Right ventricle myocardium inferior (tissue), 1 donor: ENCODE results near the gene PMVK. TPM values are rescaled to one million over a fixed set of nuclear protein-coding genes. Genes with fewer than 3 reads are reported as not detected.

Source experiments
- ATAC-seq: fragments of 200-7000 bp; cut with Tn5 transposase; one replicate; pipeline ENCODE4 v1.9.1; 2020; ENCODE audit warnings: mild to moderate bottlenecking, moderate library complexity
- DNase-seq: peaks from one replicate; pipeline ENCODE4 v3.0.0; 2021; ENCODE audit errors: missing footprints
- intact Hi-C: fragments of 100-400 bp; cut with DNase I; formaldehyde crosslinking; loops from one replicate; pipeline ENCODE4 v1.11.0; 2022
- total RNA-seq: library from RNA; stranded (reverse); fragmentation: NEBNext Ultra II Directional; extraction: Animal tissue kit (Norgen Biotek cat#: 25700); gene quantifications from one replicate; pipeline ENCODE4 v1.2.1, GENCODE V29; 2021
- donor health status: DM: no; HTN: yes; CAD: no; lungs with severe emphysema.

The PMVK gene
- total RNA-seq, 1 donor from 2014 or later: 71.1 TPM

DNA sequence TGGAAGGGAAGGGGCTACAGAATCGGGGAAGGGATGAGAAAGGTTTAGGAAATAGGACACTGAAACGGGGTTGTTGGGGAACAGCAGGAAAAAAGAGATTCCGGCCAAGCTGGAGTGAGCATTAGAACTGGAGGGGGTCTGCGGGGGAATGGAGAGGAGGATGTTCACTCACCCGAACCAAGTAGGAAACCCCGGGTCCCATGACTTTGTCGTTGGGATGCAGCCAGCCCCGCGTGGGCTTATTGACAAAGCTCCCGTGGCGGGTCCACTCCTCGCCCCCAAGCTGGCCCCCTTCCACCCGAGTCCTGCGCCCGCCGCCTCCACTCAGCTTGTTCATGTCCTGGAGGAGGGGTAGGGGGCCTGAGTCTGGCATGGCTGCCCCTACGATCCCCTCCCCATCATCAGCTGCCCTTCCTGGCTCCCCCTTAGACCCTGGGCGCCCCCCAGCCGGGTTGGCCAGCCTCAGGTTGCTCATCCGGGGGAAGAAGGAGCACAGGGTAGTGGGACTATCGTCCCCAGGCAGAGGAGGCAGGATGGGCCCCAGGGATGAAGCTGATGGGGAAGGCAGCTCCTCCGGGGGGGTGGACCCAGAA lies 33.4 kb upstream of the PMVK start:
- no peak for ATAC-seq
- intact Hi-C loops: loop anchor here (2.0 to 5.0 kb wide), 3 partner anchors 33 to 81 kb away; partner anchors contain the start of genes ADAM15 and PMVK
- no peak for DNase-seq

DNA sequence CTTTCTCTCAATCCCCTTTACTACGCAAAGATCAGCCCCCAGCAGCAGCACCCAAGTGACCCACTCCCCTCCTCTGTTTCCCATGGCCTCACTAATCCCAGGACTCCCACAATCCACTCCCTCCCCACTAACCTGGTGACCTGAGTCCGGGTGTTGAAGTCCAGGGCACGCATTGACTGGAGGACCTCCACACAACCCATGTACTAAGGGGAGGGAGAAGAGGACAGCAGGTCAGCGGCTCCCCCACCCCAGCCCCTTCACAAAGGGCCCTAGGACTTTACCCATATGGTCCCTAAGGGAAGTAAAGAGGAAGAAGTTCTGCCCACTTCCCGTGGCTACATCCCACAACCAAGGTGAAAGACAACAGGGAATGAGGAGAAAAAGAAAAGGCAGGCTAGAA lies 32.7 kb upstream of the PMVK start:
- intact Hi-C loops: no loop called here
- ATAC-seq: no peak
- no peak for DNase-seq

GRCh38 chr1:154968731-154969130 lies 32.2 kb upstream of the PMVK start:
- ATAC-seq (no peak), DNase-seq (no peak)
- intact Hi-C loops: no loop called here

DNA sequence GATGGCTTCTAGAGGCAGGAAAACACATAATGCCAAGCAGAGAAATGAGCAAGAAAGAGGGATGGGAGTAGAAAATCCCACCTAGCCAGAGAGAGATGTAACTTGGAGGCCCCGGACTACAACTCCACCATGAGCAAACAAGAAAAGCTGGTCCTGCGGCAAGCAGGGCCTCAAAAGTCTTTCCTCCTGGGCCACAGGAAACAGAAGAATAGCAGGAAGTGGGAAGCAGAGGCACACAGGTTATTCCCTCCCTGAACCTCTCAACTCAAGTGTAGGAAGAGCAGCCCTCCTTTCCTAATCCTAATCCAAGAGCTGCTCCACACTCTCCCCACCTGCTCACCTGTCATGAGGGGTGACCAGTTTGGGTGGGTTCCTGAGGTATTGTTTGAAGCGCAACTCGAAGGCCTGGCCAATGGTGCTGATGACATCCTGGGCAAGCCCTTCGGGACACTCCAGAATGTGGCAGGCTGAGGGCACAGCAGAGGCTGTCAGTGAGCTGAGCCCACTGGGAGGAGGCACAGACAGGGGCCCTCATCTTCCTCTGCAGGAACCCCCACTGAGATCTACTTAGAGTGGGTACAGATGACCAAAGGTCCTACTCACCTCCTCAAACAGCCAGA lies 30.9 kb upstream of the PMVK start:
- no peak for DNase-seq
- intact Hi-C loops: no loop called here
- no peak for ATAC-seq

- intact Hi-C loops: no loop called here
- ATAC-seq (no peak), DNase-seq (no peak)
Measured at GRCh38 chr1:154966111-154966510, 29.6 kb upstream of the PMVK start.

DNA sequence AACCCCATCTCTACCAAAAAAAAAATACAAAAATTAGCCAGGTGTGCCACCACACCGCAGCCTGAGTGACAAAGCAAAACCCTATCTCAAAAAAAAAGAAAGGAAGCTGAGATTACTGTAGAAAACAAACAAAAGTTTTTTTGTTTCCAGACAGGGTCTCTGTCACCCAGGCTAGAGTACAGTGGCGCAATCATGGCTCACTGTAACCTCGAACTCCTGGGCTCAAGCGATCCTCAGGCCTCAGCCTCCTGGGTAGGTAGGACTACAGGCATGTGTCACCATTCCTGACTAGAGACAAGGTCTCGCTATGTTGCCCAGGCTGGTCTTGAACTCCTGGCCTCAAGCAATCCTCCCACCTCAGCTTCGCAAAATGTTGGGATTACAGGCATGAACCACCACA lies 27.8 kb upstream of the PMVK start:
- DNase-seq: peak; percentile 6

DNA sequence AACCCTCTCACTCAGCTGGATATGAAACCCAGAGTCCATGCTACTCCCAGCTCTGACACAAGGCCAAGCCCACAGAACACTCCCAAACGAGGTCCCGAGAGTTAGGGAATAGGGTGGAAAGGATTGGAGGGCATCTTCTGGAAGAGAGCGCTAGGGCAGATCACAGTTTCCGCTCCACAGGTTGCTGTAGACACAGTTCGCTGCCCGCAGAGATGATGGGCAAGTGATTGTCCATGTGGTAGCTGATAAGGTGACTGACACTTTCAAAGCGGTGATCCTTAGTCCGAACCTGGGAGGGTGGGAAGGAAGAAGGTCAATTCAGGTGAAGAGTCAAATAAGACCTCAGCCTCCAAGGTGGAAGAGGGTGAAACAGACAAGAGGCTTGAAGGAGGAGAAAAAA lies 27.1 kb upstream of the PMVK start:
- intact Hi-C loops: loop anchor here (5.0 kb wide), 2 partner anchors 39 to 99 kb away; partner anchors contain the start of genes EFNA4 and ZBTB7B
- ATAC-seq (no peak), DNase-seq (peak; percentile 60)

More for the DNA sequence above, 27.8 kb upstream of the PMVK start:
- intact Hi-C loops: loop anchor here (5.0 kb wide), 2 partner anchors 38 to 98 kb away; partner anchors contain the start of genes EFNA4 and ZBTB7B
- ATAC-seq: no peak

DNA sequence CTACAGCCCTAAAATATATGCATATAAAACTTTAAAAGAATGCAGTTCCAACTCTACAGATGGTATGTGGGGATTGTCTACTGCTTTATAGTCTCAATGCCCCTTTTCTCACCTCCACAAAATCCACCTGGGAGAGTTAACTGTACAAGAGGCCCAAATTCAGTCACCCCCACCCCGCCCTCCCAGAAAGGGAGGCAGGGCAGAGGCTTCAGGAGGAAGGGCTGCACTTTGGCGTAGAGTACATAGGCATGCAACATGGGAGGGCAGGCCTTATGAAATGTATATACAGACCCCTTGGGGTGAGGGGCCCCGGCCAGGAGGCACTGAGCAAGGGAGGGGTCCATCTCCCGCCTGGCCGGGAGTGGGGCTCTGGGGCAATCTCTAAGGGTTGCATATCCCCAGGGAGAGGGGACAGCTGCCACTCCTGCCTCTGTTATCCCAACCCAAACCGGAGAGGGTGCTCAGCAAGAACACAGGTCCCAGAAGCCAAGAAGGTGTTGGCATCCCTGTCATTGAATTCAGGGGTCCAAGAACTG lies 26.3 kb upstream of the PMVK start:
- peak; percentile 64 for DNase-seq

GRCh38 chr1:154962156-154962749 lies 25.7 kb upstream of the PMVK start:
- peak; percentile 15 for ATAC-seq
- intact Hi-C loops: loop anchor here (5.0 kb wide), 2 partner anchors 40 to 100 kb away; partner anchors contain the start of genes EFNA4 and ZBTB7B
- peak; percentile 60 for DNase-seq

More for the DNA sequence above, 26.3 kb upstream of the PMVK start:
- ATAC-seq: no peak
- intact Hi-C loops: loop anchor here (5.0 kb wide), 2 partner anchors 39 to 99 kb away; partner anchors contain the start of genes EFNA4 and ZBTB7B

GRCh38 chr1:154961207-154962155 lies 25.0 kb upstream of the PMVK start, which contains the start of gene PYGO2:
Gene PYGO2, minus strand, starts transcription at chr1:154961782. Its CDS starts 206 bp downstream, at chr1:154961576.
- intact Hi-C loops: loop anchor here (5.0 kb wide), 2 partner anchors 41 to 101 kb away; partner anchors contain the start of genes EFNA4 and ZBTB7B
- peak; percentile 87 for ATAC-seq
- peak; percentile 93 for DNase-seq

- intact Hi-C loops: loop anchor here (5.0 kb wide), 2 partner anchors 42 to 102 kb away; partner anchors contain the start of genes EFNA4 and ZBTB7B
- DNase-seq (peak; percentile 2), ATAC-seq (no peak)
Measured at GRCh38 chr1:154960446-154961136, 24.1 kb upstream of the PMVK start.

- ATAC-seq (no peak), DNase-seq (peak; percentile 4)
- intact Hi-C loops: no loop called here
Measured at GRCh38 chr1:154959426-154959780, 22.9 kb upstream of the PMVK start.

GRCh38 chr1:154958681-154959425 lies 22.3 kb upstream of the PMVK start:
- intact Hi-C loops: no loop called here
- ATAC-seq (no peak), DNase-seq (peak; percentile 42)

GRCh38 chr1:154958036-154958435 lies 21.5 kb upstream of the PMVK start:
- intact Hi-C loops: no loop called here
- ATAC-seq: no peak
- DNase-seq: no peak

DNA sequence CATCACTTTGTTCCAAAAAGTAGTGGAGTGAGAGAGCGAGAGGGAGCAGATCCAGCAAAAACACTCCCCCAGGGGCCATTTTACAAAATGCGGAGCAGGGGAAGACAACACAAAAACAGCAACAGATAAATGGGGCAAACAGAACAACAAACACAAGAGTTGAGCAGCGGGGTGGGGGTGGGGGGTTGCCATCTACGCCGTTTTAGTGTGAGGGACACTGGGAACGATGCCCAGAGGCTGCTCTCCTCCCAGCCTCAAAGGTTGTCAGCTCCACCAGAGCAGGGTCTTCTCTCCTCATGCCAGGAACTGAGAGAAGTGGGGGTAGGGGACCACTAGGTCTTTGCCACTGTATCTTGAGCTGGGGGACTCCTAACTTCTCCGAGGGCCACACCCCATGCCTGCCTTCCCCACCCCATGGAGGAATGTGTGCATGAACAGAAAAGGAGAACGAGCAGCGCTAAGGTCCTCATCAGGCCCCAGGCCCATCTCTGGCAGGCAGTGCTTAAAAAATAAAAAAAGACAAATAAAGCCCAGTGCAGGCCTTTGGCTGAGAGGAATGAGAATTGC lies 20.7 kb upstream of the PMVK start:
- peak; percentile 23 for DNase-seq
- intact Hi-C loops: no loop called here
- ATAC-seq: no peak

DNA sequence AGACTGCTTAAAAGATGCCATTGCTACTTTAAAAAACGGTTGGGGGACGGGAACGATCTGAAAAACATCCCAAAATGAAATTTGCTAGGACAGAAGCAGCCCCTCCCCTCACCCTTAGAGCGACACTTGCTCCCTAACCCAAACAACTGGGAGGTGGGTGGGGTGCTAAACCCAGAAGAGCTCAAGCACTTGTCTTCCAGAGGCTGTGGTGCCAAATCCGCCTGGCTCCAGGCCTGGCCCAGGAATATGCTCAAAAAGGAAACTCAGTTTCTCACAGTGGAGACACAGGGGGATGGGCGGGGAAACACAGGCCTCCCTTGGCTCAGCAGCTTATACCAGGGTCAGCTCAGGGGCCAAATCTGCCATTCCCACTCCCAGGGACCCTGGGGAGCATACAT lies 20.0 kb upstream of the PMVK start:
- intact Hi-C loops: no loop called here
- no peak for ATAC-seq
- DNase-seq: peak; percentile 69
